Stimulated activated CD4-positive, alpha-beta T cell treated with anti-CD3 and anti-CD28 coated beads, Interleukin-4, amount 100 ng/mL, for 24 hours (primary cell): ENCODE measurements around the gene POLH.
"Not testable (repeated sequence)": the region's sequence is repeated elsewhere in the genome, so short reads cannot be mapped to it uniquely, and the experiment has no call there.

ENCODE experiments used
- DNase-seq: peaks from one replicate; pipeline ENCODE4 v3.0.0-alpha.2; 2020

POLH gene

DNA sequence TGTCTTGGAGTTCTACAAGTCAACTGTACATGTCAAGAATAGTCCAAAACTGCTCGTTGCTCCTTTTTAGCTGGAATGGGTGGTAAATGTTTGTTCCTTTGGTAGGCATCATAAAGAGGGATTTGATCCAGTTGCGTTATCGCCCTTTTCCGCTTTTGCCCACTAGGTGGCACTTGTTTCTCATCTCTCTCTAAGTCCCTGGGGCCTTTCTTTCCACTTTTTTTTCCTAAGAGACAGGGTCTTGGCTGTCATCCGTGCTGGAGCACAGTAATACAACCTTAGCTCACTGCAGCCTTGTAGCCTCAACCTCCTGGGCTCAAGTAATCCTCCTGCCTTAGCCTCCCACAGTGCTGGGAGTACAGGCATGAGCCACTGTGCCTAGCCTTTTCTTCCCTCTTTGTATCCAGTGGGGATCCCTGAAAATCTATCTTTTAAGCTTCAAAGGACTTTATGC lies 32.4 kb downstream of the POLH start:
- peak; percentile 67 for DNase-seq

DNA sequence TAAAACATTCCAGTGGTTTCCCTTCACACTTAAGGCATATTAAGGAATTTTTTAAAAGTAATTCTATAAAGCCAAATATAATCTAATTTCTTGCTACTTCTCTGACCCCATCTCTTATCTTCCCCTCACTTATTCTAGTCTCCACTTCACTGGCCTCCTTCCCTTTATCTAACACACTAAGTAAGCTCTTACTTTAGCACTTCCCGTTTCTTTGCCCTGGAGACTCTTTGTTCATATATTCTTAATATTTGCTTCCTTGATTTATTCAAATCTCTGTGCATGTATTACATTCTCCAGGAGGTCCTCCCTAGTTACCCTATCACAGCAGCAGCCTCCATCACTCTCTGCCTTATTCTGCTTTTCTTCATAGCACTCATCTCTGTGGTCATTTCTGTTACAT lies 32.8 kb downstream of the POLH start:
- no peak for DNase-seq

DNA sequence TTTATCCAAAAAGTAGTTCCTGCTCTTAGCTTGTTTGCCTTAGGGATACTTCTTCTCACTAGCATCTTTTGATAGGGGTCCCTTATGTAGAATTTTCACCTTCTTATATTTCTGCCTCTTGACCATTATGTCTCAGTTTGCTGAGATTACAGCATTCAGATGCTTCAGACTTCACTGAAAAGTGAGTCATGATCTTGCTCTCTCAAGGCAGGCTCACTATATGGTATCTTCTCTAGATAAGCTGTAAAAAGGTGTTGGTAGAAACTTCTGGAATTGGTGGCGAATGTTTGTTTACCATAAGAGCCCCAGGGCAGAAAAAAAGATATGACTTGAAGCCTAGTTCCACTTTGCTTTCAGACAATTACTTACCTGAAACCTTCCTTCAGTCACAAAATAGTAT lies 33.4 kb downstream of the POLH start:
- DNase-seq = no peak

DNA sequence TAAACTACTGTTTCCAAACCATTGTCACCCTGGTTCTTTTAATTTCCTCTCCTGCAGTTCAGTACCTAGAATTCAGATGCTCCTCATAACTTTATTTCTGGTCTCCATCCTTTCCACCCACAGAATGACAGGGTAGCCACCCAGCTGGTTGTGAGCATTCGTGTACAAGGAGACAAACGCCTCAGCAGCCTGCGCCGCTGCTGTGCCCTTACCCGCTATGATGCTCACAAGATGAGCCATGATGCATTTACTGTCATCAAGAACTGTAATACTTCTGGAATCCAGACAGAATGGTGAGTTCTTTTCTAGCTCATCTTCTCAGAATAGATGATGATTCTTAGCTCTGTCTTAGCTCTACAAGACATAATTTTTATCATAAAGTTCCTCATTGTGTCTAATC lies 34.4 kb downstream of the POLH start:
- DNase-seq = no peak

DNA sequence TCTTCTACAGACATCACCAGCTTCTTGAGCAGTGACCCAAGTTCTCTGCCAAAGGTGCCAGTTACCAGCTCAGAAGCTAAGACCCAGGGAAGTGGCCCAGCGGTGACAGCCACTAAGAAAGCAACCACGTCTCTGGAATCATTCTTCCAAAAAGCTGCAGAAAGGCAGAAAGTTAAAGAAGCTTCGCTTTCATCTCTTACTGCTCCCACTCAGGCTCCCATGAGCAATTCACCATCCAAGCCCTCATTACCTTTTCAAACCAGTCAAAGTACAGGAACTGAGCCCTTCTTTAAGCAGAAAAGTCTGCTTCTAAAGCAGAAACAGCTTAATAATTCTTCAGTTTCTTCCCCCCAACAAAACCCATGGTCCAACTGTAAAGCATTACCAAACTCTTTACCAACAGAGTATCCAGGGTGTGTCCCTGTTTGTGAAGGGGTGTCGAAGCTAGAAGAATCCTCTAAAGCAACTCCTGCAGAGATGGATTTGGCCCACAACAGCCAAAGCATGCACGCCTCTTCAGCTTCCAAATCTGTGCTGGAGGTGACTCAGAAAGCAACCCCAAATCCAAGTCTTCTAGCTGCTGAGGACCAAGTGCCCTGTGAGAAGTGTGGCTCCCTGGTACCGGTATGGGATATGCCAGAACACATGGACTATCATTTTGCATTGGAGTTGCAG lies 37.9 kb downstream of the POLH start:
- no peak for DNase-seq

DNA sequence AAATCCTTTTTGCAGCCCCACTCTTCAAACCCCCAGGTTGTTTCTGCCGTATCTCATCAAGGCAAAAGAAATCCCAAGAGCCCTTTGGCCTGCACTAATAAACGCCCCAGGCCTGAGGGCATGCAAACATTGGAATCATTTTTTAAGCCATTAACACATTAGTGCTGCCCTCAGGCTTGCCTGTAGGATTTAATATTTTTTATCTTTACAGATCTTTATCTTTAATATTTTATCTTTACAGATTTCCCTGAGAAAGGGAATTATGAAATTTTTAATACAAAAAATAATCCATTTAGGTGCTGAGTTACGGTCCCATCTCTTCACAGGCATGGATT lies 38.4 kb downstream of the POLH start:
- DNase-seq = no peak

DNA sequence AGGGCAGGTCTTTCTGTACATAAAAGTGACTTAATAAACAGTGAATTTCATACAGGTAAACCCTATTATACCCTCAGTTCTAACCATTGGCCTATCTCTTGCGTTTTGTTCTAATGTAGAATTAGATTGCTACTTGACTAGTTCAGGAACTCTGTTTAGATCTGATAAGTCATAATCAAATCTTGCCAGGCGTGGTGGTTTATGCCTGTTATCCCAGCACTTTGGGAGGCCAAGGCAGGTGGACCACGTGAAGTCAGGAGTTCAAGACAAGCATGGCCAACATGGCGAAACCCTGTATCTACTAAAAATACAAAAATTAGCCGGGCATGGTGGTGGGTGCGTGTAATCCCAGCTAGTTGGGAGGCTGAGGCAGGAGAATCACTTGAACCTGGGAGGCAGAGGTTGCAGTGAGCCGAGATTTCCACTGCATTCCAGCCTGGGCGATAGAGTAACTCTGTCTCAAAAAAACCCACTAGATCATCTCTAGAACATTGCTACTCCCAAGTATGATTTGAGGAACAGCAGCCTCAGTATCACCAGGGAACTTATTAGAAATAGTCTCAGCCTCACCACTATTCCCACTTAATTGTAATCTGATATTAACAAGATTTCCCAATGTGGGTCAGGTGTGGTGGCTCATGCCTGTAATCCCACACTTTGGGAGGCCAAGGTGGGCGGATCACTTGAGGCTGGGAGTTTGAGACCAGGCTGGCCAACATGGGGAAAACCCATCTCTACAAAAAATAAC lies 40.9 kb downstream of the POLH start:
- no peak for DNase-seq

DNA sequence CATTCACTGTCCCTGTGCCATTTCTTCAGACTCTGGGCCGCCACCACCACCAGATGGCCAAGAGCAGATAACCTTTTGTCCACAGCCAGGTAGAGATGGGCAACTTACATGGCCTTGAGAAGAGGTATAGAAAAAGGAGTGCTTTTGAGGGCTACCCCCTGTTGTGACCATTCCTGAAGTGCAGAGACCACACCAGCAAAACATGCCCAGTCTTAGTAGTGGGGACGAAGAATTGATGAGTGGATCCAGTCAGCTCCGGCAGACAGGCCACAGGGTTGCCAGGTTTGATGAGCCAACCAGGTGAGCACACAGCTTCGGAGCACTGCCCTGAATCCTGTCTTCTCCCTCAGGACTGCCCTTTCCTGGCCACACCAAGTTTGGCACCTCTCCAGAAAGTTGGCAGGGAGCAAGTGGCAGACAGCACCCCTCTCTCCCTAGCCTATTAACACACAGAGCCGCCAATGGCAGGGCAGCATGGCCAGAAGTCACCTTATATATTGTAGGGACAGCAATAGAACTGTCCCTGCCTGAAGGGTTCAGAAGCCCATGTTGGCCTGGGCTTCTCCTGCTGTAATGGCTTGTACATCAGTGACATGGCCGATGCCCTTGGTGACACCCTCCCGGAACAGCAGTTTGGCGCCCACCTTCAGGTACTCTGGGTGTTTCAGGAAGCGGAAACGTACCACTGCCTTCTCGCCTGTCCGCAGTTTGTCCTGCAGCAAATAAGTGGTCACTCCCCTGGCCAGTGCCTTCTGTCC lies 45.3 kb downstream of the POLH start:
- DNase-seq = no peak

DNA sequence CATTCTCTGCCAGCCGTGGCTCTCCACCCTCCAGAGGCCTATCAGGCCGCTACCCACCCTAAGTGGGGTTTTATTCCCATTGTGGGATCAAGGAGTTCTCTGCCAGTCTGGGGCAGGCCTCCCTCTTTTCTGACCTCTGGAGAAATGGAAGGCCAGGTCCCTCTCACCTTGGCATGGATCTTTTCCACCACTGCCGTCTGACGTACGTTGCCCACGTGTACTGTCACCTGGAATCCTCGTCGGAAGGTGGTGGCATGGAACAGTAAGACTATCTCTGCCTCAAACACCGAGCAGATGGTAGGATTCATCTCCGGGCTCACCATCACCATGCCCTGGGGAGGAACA lies 45.8 kb downstream of the POLH start:
- no peak for DNase-seq

DNA sequence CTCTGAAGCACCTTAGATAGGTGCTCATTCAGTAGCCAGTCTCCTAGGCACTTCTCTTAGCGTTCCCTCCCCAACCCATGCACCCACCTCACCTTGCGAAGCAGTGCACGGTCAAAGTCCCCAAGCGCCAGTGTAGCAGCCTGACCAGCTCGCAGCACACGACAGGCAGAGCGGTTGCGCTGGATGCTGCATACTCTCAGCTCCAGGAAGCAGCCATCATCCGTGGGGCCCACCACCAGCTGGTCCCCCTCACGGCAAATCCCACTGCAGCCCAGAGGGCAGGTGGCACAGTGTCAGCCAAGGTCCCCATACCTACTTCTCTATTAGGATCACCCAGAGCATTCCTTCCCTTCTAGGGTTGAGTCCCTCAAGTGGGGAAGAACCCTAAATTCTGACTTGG lies 46.6 kb downstream of the POLH start:
- DNase-seq = no peak

DNA sequence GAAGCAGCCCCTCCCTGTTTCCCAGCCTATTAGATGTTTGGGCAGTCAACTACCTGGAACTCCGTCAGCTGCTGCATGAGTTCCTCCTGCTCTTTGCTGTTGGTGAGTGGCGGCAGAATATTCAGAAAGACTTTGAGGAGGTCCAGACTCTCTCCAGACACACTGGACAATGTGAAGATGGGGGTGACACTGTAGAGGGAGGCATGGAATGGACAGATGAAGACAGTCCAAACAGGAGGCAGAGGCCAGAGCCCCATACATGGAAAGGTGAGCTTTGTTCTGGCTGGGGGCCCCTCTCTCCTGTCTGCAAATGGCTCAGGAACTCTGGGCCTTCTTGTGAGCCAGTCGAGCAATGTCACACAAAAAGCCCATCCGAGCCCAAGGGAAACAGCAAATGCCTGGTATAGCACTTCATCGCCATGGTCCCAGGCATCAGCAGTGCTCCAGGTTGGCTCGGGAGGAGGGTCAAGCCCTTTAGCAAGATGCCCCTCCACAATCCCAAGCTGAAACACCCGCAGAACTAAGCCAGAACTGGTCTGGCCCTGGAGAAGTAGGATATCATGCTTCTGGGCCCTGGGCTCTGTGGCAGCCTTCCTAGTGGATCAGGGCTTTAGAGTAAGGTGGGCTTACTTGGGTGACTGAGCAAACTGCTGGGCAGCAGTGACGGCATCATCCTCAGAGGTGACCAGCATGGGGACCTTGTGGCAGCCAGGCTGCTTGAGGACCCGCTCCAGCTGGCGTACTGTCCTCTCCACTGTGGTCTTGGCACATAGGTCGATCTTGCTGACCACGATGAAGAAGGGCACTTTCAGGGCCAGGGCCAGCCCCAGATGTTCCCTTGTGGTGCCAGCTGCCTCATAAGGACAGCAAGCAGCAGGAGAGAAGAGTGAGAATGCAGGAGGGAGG lies 48.1 kb downstream of the POLH start:
- no peak for DNase-seq

DNA sequence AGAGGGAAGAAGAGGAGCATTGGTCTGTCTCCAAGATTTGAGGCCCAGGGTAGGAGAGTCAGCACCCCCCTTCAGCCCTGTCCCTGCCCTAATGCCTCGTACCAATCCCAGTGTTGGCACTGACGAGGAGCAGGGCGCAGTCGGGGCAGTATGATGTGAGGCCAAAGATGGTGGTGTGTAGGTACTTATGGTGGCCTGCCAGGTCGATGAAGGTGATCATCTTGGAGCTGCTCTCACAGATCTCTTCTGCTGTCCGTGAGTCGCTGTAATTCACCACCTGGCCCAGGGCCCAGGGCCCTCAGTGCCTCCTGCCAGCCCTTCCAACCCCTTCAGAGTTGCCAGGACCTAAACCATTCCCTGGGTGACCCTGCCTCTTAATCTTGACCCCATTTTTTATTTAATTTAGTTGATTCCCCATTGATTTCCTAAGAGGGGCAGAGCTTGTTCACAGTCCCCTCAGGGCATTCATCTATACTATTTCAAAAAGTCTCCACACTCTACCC lies 48.9 kb downstream of the POLH start:
- DNase-seq = no peak

DNA sequence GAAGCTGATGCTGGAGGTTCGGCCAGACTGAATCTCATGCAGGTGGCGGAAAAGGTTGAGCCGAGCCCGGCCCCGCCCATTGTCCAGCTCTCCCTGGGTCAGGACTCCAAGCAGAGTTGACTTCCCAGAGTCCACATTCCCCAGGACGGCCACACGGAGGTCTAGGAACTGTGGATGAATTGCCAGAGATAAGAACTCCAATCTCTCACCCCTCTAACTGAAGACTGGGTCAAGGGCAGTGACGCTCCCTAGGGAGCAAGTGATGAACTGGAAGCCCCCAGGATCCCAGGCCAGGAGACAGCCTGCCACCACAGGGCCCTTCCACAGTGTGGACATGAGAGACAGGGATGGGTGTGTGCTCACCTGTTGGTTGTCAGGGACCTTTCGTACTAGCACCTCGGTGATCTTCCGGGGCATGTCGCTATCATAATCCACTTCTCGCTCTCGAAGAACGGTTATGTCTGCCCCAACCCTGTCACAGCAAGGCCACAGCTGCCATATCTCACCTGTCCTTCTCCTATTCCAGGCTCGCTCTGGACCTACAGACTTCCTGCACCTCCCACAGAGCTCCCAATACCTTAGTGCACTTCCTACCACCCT lies 49.5 kb downstream of the POLH start:
- no peak for DNase-seq

DNA sequence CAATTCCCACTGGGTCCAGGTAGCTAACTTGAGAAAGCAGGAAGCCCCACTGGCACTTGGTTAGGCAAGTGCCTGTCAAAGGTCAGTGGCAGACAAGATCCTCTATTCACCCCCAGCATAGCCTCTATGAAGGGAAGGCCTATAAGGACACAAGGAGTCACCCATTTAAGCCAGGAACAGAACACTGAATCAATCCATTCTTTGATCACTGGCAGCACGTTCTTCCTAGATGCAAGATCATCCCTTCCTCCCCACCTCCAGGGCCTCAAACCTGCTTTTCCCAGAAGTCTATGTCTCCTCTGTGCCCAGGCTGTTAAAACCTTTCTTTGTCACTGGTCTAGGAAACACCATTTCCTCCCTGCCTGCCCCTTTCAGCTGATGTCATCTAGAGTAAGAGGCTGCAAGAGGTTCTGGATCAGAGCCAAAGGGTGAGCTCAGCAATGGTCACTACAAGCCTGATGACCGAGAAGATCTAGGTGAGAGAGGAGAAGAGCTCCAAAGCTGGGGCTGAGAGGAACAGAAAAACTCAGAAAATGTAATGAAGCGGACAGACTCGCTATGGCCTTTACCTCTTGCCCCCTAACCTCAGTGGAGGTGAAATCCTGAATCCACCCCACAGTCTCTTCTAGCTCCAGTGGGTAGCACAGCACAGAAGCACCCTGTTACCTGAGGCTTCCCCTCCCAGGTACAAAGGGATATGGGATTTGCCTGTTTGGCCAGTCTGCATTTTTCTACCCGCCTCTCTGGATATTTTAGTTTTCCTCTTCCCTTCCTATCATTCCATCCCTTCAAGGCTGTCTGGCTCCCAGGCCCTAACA lies 51.2 kb downstream of the POLH start:
- no peak for DNase-seq

DNA sequence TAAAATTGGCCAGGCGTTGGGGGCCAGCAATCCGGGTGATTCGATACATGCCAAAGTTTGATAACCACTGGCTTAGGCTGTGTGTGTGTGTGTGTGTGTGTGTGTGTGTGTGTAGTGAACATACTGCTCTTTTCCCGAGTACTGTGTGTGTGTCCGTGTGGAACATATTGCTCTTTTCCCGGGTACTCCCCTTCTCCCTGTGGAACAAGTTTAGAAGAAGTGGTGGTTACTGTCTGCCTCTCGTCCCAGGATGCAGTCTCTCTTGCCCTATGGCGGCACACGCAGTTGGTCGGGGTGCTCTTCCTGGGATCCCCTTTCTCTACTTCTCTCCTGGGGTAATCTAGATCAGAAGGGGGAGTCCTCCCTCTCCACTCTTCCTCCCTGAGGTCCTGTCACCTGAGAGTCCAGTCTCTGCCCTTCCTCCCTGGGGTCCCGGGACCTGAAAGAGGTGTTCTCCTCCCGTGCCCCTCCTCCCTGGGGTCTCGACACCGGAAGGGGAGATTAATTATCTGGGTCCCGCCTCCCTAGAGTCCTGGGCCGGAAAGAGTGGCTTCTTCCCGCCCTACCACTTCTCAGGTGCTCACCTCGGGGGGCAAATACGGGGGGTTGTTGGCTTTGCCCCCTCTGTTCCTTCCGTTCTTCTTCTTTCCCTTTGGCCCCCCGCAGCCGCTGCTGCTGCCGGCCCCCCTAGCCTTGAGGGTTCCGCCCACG lies 52.6 kb downstream of the POLH start:
- peak; percentile 63 for DNase-seq

DNA sequence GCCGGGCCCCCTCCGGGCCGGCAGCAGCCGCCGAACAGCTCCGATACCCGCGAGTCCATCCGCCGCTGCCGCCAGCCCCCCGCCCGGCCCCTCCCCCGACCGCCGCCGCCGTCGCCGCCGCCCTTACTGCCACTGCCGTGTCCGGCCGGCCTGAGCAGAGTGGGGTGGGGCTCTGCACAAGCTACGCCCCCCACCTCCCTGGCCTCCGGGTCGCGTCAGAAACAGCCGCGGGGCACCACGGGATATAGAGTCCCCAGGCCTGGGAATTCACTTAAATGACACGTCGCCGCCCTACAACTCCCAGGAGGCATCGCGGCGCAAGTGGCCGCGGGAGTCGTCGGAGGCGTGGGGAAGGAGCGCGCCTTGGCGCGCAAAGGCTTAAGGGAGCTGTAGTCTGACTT lies 53.1 kb downstream of the POLH start, which contains the start of gene GTPBP2:
Gene GTPBP2 (minus strand): TSS at position 161 of the 401 bp plus-strand sequence. CDS start 102 bp downstream, at position 59.
- peak; percentile 98 for DNase-seq

DNA sequence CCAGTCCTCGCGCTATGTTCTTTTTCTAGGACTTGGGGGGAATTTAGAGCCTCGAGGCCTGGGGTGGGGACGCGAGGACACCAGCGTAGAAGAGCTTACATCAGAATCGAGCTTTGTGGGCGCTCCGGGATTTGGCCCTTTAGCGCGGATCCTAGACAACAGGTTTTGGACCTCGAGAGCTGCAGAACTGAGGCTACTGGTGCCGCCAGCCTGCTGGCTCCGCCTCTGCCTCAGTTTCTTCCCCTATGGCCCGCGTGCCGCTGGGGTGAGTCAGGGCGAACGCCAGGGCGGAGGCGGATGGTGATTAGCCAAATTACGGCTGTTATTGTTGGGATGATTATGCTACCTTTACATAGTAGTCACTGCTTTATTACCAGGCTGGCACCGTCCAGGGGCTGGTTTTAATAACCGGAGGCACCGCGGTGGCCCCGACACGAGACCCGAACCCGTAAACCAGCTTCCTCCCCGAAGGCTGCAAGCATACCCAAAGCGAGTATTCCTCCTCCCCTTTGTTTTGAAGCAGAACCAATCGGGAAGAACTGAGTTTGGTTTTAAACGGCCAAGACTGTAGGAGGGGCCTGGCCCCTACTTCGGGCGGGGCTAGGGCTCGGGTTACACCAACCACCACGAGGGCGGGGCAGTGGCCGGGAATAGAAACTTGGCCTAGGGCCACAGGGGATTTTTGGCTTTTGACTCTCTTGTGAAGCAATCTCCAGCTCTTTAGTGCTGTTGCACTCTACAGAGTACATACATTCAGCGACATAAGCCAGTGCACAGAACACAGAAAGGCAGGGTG lies 53.7 kb downstream of the POLH start:
- DNase-seq = peak; percentile 89

DNA sequence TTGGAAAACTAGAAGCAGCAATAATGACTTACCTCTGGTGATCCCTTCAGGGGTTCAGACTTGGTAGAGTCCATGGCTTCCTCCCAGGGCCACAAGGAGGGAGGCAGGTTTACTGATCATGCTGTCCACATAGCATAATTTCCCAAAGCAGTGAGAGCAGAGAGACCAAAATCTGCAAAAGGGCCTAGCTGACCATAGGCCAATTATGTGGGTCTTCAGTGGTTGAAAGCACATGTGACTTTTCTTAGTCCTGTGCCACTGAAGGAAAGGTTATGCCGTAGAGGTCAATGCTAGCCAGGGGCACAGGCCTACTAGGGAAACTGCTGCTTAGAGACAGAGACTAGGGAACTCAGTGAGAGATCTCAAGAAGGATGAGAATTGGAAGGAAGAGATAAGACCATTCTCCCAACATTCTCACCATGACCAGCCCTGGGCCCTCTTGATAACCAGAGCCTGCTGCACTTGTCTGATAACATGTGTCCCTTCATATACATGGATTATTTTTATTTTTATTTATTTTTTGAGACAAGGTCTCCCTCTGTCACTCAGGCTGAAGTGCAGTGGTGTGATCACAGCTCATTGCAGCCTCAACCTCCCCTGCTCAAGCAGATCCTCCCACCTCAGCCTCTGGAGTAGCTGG lies 55.1 kb downstream of the POLH start:
- DNase-seq = no peak

DNA sequence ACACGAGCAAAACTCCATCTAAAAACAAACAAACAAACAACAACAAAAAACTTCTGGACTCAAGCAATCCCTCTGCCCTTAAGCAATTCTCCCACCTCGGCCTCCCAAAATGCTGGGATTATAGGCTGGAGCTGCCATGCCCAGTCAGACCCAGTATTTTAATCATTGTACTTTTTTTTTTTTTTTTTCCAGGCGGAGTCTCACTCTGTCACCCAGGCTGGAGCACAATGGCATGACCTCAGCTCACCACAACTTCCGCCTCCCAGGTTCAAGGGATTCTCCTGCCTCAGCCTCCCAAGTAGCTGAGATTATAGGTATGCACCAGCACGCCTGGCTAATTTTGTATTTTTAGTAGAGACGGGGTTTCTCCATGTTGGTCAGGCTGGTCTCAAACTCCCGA lies 57.0 kb downstream of the POLH start:
- DNase-seq = not testable (repeated sequence)
